Kidney (tissue), 14 donors: Measurements from ENCODE around the gene PICALM. TPM values are rescaled to one million over a fixed set of nuclear protein-coding genes. Genes with fewer than 3 reads are reported as not detected.
A peak's percentile ranks its signal among the peaks of the same experiment; 100 is the strongest.

Experiments used
- DNase-seq, 5 donors: peaks; one replicate each; pipeline ENCODE4 v3.0.0-alpha.2; 2013 to 2020
- FAIRE-seq: peaks from 2 replicates; lab custom pipeline; 2012; peaks lifted over from hg19 to GRCh38; lab: Jason Lieb, UNC
- H3K27ac ChIP-seq, 2 donors: one replicate each; pipeline ENCODE4 v1.7.0; 2013; ENCODE audit warnings: low read depth in 2 of 2, low read length in 2 of 2, inconsistent platforms in 1 of 2
- H3K27me3 ChIP-seq: one replicate; pipeline ENCODE4 v1.7.1; 2013; ENCODE audit warnings: low read length, inconsistent platforms; ENCODE audit not compliant: control insufficient read depth, insufficient read depth
- H3K36me3 ChIP-seq, 3 donors: one replicate each; pipeline versions ENCODE4 v1.7.0 to v1.7.1; 2013; ENCODE audit warnings: low read length in 3 of 3, control low read depth in 1 of 3, inconsistent platforms in 1 of 3; ENCODE audit not compliant: insufficient read depth in 3 of 3, control insufficient read depth in 2 of 3
- H3K4me1 ChIP-seq, 3 donors: one replicate each; pipeline versions ENCODE4 v1.7.0 to v1.7.1; 2013; ENCODE audit warnings: low read length in 3 of 3, inconsistent platforms in 1 of 3, low read depth in 1 of 3; ENCODE audit not compliant: control insufficient read depth in 2 of 3, insufficient read depth in 2 of 3
- H3K4me3 ChIP-seq, 3 donors: one replicate each; pipeline versions ENCODE4 v1.7.0 to v1.8.1; 2013; ENCODE audit warnings: low read length in 3 of 3, control low read depth in 1 of 3, inconsistent platforms in 1 of 3
- H3K9ac ChIP-seq, 3 donors: one replicate each; pipeline versions ENCODE4 v1.7.0 to v1.7.1; 2013; ENCODE audit warnings: low read length in 3 of 3, control low read depth in 1 of 3, inconsistent platforms in 1 of 3
- H3K9me3 ChIP-seq, 3 donors: one replicate each; pipeline versions ENCODE4 v1.7.0 to v1.7.1; 2013; ENCODE audit warnings: low read length in 3 of 3, control low read depth in 1 of 3, inconsistent platforms in 1 of 3; ENCODE audit not compliant: control insufficient read depth in 2 of 3, insufficient read depth in 1 of 3
- CTCF ChIP-seq: IDR thresholded peaks from 3 replicates; pipeline ENCODE4 v1.5.1; 2012; ENCODE audit warnings: mild to moderate bottlenecking, moderate library complexity, borderline replicate concordance; ENCODE audit not compliant: insufficient read depth; ENCODE audit errors: extremely low read depth
- intact Hi-C: fragments of 100-400 bp; cut with DNase I; formaldehyde crosslinking; loops from one replicate; pipeline ENCODE4 v1.11.1; 2022
- polyA plus RNA-seq: library from polyadenylated mRNA; stranded (reverse); fragments of 350-450 nt; fragmentation: Illumina TruSeq; extraction: RNeasy Lipid Tissue Mini Kit (QIAGEN cat#74804); gene quantifications from one replicate; pipeline ENCODE4 v1.2.3, GENCODE V29; 2014; ENCODE audit warnings: low read depth, low replicate concordance; ENCODE audit not compliant: insufficient read depth
- total RNA-seq: library from RNA; stranded (reverse); fragmentation: NEBNext Ultra II Directional; extraction: Animal tissue kit (Norgen Biotek cat#: 25700); gene quantifications from one replicate; pipeline ENCODE4 v1.2.1, GENCODE V29; 2021
- donor health status: control.
- donor health status: control.
- donor health status: control.
- donor health status: control.
- donor health status: control.
- donor health status: DM: yes; HTN: yes; CAD: no.
- donor health status: Normal renal cell carcinoma (clear cell type).

Gene PICALM
- total and polyA plus RNA-seq, 2 donors from 2014 or later: 118 to 244 TPM

- DNase-seq: no peak
- Histone ChIP-seq H3K27ac (peak overlapping the region in 1 of 2 donors; percentile 18), H3K9ac (peak overlapping the region in 1 of 3 donors; percentile 14), H3K9me3 (no peaks in the 10 kb centered on the region), H3K36me3 (no peaks in the 10 kb centered on the region), H3K4me1 (peaks cover 0 to 29% (median 8%) of the 10 kb centered on the region in 3 donors), H3K4me3 (peak overlapping the region in 1 of 3 donors; percentile 87), H3K27me3 (no peaks in the 10 kb centered on the region)
- FAIRE-seq: no peak
- TF ChIP-seq CTCF: no peak
- intact Hi-C loops: no loop called here
Measured at GRCh38 chr11:86064220-86064803, 4.6 kb downstream of the PICALM start.

GRCh38 chr11:86063536-86063935, 5.3 kb downstream of the PICALM start:
- Histone ChIP-seq H3K36me3 (no peaks in the 10 kb centered on the region), H3K9ac (peak overlapping the region in 1 of 3 donors; percentile 14), H3K27me3 (no peaks in the 10 kb centered on the region), H3K4me3 (peak overlapping the region in 2 of 3 donors; percentile 13 to 87), H3K9me3 (no peaks in the 10 kb centered on the region), H3K4me1 (peaks cover 0 to 29% (median 9%) of the 10 kb centered on the region in 3 donors), H3K27ac (no peak overlapping the region)
- DNase-seq: no peak
- no peak for FAIRE-seq
- TF ChIP-seq CTCF: no peak
- intact Hi-C loops: no loop called here

- Histone ChIP-seq H3K9ac (no peak overlapping the region), H3K4me3 (peak overlapping the region in 1 of 3 donors; percentile 44), H3K4me1 (peaks cover 0 to 37% (median 9%) of the 10 kb centered on the region in 3 donors), H3K9me3 (no peaks in the 10 kb centered on the region), H3K27ac (no peak overlapping the region), H3K27me3 (no peaks in the 10 kb centered on the region), H3K36me3 (no peaks in the 10 kb centered on the region)
- FAIRE-seq (no peak), DNase-seq (peak in 1 of 5 donors; percentile 16)
- intact Hi-C loops: no loop called here
- TF ChIP-seq CTCF: no peak
Measured at GRCh38 chr11:86062719-86063118, 6.2 kb downstream of the PICALM start.
